ENCODE measurements around the gene CD93.

CD93 gene

DNA sequence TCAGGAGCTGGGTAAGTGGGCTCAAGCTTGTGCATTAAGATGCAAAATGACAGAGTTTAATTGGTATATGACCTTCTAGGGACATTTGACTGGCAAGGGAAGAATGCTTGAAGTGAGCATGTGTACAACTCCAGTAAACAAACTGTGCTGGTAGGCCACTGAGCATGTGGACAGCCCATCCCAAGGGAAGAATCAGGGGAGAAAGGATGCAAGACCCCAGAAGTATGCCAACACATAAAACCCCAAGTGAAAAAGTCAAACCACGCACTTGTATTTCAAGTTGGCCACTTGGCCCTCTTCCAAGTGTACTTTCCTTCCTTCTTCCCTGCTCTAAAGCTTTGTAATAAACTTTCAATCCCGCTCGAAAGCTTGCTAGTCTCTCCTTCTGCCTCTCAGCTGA is 26.3 kb downstream of the CD93 start:
- TF ChIP-seq, protein P1, sequence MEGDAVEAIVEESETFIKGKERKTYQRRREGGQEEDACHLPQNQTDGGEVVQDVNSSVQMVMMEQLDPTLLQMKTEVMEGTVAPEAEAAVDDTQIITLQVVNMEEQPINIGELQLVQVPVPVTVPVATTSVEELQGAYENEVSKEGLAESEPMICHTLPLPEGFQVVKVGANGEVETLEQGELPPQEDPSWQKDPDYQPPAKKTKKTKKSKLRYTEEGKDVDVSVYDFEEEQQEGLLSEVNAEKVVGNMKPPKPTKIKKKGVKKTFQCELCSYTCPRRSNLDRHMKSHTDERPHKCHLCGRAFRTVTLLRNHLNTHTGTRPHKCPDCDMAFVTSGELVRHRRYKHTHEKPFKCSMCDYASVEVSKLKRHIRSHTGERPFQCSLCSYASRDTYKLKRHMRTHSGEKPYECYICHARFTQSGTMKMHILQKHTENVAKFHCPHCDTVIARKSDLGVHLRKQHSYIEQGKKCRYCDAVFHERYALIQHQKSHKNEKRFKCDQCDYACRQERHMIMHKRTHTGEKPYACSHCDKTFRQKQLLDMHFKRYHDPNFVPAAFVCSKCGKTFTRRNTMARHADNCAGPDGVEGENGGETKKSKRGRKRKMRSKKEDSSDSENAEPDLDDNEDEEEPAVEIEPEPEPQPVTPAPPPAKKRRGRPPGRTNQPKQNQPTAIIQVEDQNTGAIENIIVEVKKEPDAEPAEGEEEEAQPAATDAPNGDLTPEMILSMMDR (IDR thresholded peaks at IDR 0.05) = no peak

DNA sequence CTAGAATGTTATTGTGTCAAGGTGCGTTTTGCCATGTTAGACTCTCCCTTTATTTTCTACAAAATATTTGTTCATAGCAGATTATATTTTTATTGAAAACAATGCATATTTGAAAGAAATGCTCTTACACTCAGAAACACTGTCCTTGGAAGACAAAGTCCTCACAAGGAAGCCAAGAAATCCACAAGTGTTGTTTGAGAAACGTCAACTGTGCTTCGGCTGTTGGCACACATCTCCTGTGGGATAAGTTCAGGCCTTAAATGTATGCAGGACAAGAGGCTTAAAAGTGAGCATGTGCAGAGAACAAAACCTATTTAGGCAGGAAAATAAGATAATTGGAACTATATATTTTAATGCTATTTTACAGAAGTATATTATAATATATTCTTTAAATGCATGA is 27.1 kb downstream of the CD93 start:
- TF ChIP-seq, protein P1 (IDR thresholded peaks at IDR 0.05) = no peak

DNA sequence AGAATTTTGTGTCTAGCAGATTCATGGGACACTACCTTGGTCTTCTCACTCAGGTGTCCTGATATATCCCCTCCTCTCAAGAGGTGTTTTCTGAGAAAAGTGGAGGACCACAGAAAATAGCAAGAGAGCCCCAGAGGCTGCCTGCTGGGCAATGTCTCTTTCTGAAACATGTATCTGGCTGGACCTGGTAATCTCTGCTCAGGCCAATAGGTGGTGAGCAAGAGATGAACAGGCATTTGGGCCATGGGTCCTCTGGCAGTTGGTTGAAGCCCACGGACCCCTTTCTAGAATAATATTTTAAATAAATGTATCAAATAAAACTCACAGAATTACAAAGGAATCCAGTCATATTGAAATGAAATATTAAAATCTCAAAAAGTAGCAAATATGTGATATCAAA is 27.9 kb downstream of the CD93 start:
- TF ChIP-seq, protein P1 (IDR thresholded peaks at IDR 0.05) = no peak

DNA sequence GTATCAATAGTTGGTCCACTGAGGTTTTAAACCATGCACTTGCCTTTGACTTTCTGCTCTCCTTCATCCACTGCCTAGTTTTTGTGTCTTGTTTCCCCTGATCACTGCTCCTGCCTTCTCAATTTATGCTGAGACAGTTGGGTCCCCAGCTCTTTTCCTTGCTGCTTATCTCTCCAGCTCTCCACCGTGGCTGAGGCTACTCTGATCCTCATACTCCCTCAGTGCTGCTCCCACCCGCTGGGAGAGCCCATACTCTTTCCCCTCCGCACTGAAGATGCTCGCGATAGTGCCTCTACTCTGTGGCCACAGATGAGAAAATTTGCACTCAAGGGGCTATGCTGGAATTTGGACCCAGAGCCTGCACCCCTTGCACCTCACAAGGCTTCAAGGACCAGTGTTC is 33.2 kb downstream of the CD93 start:
- TF ChIP-seq, protein P1 (IDR thresholded peaks at IDR 0.05) = no peak

DNA sequence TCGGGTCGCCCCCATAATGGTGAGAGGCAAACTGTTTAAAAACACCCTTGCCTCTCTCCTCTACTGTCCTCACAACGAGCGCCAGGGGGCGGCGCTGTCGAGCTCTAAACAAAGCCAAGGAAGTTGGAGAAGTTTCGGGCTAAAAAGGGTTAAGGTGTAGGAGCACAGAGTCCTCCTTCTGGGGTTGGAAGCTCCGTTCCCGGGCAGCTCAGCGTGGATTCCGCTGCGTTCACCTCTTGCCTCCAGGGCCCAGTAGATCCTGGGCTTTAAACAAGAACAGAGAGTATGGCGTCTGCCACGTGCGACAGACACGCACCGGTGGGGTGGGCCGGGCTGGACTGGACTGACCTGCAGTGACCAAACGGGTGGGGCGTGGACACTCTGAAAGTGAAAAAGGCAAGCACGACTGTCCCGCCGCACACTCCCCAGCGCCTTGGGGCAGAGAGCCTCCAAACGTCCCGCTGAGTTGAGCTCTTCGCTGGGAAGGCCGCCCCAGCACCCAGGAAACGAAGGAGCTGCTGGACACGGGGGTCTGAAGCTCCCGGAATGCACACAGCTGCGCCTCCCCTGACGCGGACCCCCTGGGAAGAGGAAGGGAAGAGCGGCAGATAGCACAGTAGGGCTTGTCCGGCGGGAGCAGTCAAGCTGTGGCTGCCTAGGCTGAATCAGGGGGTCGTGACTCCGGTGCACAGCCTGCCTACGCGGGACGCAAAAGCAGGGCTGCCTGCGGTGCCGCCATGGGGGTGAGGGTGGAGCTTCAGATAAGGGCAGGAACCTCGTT is 35.1 kb downstream of the CD93 start:
- TF ChIP-seq, protein P1 (IDR thresholded peaks at IDR 0.05) = peak; percentile 61

DNA sequence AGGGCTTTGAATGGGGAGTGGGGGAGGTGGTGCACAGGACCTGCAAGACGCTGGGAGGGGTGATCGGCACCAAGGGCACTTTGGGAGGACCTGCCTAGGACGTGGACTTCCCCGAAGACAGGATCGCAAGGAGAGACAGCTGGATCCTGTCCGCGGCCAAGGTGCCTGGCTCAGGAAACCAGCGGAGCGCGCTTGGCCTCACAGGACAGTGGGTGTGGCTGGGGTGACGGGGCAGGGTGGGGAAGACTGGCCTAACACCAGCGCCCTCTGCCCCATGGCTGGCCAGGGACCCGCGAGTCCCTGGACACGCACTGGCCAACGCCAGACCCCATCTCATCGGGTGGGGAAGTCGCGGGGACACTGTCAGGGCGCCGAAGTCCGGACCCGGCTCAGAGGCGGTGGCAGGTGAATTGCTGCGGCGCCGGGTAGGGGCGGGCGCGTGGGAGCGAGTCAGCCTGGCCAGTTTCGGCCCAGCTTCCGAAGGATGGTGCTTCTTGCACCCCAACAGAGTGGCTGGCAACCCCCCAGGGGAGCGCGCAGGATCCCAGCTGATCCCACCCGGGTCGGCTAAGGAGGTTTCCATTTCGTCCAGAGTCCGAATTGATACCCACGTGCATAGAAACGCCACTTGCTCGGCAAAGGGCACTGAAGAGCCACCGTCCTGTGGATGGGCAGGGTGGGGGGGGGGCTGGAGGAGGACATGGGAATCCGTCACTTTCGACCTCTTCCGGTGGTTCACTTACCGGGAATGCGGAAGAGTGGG is 35.9 kb downstream of the CD93 start:
- TF ChIP-seq, protein P1 (IDR thresholded peaks at IDR 0.05) = no peak

DNA sequence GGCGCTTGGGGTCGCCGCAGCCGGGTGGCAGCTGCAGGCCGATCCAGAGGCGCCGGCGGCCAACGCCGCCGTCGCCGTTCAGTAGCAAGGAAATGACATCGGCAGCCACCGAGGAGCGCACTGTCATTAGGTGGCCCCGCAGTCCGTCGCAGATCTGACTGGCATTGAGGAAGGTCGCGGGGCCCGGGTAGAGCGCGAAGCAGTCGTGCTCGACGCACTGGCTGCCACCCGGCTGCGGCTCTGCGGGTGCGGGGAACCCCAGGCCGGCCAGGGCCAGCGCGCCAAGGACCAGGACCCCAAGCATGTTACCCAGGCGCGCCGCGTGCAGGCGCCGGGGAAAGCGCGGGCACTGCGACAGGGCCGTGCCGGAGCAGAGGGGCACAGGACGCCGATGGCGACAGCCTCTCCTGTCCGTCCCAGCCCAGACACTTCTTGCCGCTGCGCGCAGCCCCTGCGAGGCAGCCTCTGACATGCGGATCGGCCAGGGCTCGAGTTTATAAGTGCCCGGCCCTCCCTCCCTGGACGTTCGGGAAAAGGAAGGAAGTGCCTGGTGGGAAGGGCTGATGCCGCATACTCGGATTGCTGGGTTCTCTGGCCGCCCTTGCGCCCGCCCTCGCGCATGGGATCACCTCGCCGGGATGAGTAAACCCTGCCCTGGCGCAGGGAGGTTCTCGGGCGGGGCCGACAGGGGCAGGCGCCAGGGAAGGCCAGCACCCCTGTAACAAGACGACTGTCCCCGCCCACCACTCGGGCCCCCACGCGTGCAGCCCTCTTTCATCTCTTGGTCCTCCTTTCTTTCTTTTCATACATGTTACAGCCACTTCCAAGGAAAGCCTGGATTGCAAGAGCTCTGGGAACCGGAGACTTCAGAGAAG is 36.7 kb downstream of the CD93 start, which contains the start of gene THBD:
Gene THBD (minus strand): TSS at position 472 of the 875 bp plus-strand sequence. CDS start 168 bp downstream, at position 304.
- TF ChIP-seq, protein P1 (IDR thresholded peaks at IDR 0.05) = no peak

Measured in LNCAP (cell line).